HG03280 (cell line): ENCODE measurements around the gene S100Z.
"Not testable (repeated sequence)": the region's sequence is repeated elsewhere in the genome, so short reads cannot be mapped to it uniquely, and the experiment has no call there.

Experiments used
- ATAC-seq: cut with Tn5 transposase; IDR thresholded peaks from one replicate; pipeline ENCODE4 v1.9.1; 2021; ENCODE audit warnings: mild to moderate bottlenecking, moderate library complexity; ENCODE audit not compliant: unreplicated experiment

The S100Z gene

DNA sequence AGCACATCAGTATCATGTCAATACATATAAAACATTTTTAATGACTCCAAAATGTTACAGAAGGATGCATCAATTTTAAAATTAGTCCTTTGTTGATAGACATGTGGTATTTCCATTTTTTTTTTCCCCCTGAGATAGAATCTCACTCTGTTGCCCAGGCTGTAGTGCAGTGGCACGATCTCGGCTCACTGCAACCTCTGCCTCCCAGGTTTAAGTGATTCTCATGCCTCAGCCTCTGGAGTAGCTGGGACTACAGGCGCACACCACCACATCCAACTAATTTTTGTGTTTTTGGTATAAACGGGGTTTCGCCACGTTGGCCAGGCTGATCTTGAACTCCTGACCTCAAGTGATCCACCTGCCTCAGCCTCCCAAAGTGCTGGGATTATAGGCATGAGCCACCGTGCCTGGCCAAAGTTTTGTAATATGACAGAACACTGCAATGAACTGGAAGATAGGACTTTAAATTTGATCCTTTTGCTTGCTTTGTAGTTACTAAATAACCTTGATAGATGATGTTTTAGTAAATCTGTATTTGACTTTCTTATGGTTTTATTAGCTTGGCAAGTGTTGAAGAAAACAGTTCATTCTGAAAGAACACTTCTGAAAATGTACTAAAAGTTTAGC lies 27.6 kb upstream of the S100Z start:
- ATAC-seq, result not testable (repeated sequence)

DNA sequence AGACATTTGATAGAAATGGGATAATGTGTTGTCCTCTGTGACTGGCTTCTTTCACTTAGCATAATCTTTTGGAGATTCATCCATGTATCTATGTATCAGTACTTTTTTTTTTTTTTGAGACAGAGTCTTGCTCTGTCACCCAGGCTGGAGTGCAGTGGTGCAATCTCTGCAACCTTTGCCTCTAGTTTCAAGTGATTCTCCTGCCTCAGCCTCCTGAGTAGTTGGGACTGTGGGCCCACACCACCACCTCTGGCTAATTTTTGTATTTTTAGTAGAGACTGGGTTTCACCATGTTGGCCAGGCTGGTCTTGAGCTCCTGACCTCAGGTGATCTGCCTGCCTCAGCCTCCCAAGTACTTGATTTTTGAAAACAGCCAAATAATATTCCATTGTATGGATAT lies 23.4 kb upstream of the S100Z start:
- not testable (repeated sequence) for ATAC-seq

DNA sequence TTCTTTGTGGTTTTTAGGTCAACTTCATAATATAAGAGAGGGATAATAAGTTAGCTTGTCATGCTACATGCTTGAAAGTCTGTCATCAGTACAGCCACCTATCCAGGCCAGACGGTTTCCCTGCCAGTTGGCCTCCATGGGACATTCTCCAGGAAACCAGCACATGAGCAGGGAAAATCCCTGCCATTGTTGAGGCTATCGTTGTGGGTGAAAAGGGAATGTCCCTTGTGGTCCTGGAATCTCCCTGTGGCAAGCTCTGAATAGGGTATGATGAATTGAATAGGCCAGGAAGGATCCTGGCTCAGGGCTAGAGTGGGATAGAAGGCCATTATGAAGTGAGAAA lies 18.7 kb upstream of the S100Z start:
- no peak for ATAC-seq

DNA sequence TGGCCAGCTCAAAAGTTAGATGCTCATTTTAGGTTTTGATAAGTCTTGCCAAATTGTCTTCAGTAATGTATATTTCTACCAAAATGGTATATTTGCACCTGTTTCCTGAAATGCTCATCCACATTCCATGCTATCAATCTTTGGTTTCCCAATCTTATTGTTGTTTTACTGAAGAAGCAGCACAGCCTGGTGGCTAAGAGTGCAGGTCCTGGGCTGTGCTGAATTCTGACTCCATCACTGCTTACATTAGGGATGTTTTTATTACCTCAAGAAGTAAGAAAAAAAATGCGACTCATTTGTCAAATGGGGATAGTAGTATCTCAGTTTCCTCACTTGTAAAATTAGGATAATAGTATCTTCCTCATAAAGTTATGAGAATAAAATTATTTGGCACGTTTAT lies 13.6 kb upstream of the S100Z start:
- no peak for ATAC-seq

DNA sequence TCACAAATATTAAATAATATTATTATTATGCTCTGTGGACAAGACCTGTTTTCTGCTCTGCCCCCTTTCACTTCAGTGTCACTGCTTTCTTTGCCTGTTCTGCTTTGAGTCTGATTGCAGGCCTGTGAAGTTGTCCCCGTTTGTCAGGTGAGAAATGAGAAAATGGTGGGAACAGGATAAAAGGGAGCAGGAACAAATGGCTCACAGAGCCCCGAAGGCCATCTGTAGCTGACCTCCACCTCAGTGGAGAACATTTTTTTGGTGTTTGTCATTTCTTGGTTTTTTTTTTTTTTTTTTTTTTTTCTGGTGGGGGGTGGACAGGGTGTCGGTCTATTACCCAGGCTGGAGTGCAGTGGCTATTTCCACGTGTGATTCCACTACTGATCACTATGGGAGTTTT lies 13.2 kb upstream of the S100Z start:
- no peak for ATAC-seq

DNA sequence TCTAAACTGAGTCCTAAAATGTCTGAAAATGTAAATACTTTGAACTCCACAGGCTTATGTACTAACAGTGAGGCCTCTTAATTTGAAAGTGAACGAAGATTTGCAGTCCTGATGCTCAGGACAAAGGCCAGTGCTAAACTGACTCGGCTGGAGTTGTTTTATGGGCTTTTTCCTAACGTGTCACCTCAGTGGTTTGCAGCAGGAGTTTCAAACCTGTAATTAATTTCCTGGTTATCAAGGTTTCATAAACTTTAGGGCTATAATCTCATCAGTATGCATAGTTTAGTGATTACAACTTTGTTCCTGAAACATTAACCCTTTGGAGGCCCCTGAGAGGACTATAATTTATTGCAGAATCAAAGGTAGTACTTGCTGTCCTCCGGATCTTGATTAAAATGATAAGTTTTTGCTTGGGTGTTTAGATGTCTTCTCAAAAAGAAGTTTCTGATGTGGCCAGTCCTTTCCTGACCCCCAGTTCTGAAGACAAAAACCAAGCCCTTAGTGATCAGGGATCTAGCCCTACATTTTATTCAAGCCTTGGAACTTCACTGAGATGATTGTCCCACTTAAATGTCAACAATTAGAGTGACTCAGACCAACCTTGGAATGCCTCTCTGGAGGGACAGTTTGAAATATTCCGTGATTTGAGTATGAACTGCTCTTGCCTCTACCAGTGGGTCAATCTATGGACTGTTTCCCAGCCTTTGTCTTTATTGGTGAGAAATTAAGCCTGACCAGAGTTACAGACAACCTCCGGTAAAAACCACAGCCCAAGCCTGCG lies 11.1 kb upstream of the S100Z start:
- ATAC-seq, result no peak

DNA sequence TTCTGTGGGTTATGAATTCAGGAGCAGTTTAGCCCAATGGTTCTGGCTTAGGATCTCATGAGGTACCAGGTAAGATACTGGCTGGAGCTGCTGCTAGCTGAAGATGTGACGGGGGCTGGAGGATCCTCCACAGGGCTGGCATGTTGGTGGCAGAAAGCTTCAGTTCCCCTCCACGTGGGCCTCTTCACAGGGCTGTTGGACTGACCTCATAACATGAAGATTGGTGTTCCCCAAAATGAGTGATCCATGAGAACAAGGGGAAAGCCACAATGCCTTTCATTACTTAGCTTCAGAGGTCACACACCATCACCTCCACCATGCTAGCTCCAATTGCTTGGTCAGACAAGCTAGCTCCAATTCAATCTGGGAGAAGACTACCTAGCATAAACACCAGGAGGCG lies 8.5 kb upstream of the S100Z start:
- no peak for ATAC-seq

DNA sequence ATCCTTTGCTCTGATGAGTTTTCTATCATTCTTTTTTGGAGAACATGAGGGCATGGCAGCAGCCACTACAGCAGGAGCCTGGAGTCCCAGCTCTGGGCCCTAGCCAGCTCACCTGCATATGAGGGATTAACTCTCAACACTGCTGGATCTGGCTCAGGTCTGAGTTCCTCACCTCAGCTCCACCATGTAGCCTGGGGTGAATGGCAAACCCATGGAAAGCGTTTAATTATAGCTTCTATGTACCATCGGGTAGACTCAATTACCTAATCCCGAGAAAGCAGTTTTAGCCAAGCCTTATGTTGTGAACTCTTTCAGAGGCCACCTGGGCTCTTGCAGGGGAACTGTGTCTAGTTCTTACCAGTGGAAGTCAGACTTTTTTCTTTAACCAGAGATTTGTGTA lies 3.9 kb upstream of the S100Z start:
- ATAC-seq, result no peak

DNA sequence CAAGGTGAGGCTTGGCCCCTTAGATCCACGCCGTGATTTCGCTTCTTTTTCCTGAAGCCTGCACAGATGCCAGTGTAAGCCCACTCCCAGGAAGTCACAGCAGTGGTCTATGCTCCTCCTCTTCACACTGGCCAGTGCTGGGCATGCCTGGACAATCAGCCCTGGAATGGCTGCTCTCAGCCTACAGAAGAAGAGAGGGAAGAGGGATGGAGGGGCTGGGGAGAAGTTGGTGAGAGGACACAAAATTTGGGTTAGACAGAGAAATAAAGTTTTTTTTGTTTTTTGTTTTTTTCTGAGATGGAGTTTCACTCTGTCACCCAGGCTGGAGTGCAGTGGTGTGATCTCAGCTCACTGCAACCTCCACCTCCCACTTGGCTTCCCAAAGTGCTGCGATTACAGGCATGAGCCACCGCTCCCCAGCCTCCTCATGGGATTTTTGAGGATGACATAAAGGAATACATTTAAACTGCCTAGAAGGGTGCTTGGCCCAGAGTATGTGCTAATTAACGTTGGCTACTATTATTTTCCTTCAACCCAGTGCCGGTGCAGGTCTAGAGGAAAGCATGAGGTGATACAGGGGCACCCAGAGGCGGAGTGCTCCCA lies 830 bp downstream of the S100Z start:
- no peak for ATAC-seq

DNA sequence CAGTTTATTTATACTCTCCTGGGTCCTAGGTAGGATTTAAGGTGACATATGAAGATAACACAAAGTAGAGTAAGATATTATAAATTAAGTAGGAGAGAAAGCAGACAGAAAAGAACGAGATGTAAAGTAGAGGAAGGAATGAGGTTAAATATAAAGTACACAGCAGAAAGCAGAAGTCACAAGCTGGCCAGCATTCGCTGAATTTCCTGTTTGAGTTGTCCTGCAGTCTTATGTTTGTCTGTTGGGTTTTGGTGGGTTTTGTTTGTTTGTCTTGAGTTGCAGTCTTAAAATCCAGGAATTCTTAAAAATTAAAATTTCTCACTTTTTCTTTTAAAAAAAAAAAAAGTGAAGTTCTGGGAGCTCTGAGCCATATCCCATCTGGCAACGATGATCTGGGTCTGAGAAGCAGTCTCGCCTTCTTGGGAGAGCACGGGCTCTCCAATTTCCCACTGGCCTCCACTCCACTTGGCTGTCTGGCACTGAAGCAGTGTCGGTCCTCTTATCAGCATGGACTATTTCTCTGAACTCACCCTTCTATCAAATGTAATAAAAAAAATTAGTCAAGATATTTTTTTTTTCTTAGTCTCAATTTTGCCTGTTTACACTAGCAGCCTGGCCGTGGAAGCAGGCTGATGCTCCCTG lies 2.0 kb downstream of the S100Z start:
- ATAC-seq, result no peak

DNA sequence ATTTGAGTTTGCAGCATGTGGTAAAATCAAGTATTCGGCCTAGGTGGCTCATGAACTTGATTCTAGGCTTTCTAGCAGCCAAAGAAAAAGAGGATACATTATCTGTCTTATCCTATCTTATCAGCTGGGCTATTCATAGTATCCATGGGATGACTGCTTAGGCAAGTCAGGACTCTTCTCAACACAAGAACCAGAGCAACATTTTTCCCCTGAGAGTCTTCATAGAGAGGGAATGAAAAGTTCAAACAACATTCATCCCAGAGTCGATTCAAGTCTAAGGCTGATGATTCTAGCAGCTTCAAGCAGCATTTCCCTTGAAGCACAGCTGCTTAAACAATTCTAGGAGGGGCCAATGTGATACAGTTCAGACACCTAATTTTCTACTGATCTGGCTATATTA lies 3.0 kb downstream of the S100Z start:
- ATAC-seq, result no peak

DNA sequence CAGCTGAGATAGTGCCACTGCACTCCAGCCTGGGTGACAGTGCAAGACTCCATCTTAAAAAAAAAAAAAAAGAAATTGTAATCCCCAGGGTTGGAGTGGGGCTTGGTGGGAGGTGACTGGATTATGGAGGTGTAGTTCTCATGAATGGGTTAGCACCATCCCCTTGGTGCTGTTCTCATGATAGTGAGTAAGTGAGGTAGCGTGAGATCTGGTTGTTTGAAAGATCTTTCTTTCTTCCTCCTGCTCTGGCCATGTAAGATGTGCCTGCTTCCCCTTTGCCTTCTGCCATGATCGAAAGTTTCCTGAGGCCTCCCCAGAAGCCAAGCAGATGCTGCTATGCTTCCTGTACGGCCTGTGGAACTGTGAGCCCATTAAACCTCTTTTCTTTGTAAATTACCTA lies 3.9 kb downstream of the S100Z start:
- not testable (repeated sequence) for ATAC-seq

DNA sequence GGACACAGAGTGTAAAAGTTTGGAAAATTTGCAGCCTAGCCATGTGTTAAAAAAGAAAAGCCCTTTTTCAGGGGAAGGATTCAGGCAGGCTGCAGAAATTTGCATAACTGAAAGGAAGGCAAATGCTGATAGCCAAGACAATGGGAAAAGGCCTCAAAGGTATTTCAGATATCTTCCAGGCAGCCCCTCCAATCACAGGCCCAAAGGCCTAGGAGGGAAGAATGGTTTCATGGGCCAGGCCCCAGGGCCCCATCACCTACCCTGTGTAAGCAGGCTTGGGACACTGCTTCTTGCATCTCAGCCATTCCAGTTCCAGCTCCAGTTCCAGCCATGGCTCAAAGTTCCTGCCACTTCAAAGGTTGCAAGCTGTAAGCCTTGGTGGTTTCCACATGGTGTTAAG lies 4.8 kb downstream of the S100Z start:
- ATAC-seq, result no peak

DNA sequence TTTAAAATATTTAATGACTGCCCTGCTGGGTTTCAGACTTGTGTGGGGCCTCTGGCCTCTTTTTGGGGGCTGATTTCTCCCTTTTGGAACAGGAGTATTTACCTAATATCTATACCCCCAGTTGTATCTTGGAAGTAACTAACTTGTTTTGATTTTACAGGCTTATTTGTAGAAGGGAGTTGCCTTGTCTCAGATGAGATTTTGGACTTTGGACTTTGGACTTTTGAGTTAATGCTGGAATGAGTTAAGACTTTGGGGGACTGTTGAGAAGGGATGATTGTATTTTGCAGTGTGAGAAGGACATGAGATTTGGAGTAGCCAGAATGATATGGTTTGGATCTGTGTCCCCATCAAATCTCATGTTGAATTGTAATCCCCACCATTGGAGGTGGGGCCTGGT lies 5.7 kb downstream of the S100Z start:
- ATAC-seq, result not testable (repeated sequence)

DNA sequence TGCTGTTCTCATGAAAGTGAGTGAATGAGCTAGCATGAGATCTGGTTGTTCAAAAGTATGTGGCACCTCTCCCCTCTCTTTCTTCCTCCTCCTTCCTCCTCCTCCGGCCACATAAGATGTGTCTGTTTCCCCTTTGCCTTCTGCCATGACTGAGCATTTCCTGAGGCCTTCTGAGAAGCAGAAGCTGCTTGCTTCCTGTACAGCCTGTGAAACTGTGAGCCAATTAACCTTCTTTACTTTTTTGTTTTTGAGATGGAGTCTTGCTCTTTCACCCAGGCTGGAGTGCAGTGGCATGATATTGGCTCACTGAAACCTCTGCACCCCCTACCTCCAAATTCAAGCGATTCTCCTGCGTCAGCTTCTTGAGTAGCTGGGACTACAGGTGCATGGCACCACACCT lies 6.1 kb downstream of the S100Z start:
- ATAC-seq, result no peak

DNA sequence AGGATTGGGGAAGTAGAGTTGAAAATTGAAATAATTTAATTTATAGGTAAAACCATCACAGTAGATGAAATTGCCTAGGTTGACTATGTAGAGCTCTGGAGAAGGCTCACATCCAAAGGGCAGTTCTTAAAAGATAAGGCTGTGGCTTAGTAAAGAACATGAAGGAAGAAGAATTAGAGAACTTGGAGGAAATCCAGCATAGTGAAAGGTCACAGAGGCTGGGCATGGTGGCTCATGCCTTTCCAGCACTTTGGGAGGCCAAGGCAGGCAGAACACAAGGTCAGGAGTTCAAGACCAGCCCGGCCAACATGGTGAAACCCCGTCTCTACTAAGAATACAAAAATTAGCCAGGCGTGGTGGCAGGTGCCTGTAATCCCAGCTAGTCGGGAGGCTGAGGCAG lies 7.0 kb downstream of the S100Z start:
- ATAC-seq, result not testable (repeated sequence)

DNA sequence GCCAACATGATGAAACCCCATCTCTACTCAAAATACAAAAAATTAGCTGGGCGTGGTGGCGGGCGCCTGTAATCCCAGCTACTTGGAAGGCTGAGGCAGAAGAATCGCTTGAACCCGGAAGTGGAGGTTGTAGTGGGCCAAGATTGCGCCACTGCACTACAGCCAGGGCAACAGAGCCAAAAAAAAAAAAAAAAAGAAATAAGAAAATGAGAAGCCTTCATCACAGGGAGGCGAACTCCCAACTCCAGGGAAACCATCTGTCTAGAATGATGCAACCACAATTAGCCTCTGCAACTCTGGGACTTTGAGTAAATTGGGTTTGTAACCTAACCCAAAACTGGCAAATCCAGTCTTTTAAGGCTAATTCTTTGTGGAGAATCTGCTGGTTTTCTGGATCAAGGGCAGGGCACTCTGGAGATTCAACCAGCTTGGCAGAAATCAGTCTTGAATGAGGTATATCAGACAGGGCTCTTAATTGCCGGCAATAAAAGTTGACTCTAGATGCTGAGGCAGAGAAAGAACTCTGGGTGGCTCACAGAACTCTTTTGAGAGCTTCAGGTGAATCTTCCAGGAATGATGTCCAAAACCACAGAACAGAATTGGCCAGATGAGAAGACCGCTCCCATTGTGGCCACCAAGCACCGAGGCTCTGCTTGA lies 9.9 kb downstream of the S100Z start:
- no peak for ATAC-seq

DNA sequence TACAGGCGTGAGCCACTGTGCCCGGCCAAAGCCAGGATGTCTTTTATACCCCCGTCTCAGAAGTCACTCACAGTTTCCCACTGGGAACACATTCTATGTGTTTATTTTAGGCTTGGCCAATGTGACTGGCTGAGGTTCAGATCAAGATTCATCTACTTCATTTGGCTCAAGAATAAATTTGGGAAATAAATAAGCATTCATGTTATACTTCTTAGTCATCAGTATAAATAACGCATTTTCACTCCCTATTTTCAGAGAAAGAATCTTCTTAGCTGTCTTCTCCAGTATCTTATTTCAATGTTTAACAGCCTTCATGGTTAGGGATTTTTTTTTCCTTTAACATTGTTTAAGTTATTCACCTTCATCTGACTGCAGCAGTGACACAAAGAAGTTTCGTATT lies 11.8 kb downstream of the S100Z start:
- no peak for ATAC-seq

DNA sequence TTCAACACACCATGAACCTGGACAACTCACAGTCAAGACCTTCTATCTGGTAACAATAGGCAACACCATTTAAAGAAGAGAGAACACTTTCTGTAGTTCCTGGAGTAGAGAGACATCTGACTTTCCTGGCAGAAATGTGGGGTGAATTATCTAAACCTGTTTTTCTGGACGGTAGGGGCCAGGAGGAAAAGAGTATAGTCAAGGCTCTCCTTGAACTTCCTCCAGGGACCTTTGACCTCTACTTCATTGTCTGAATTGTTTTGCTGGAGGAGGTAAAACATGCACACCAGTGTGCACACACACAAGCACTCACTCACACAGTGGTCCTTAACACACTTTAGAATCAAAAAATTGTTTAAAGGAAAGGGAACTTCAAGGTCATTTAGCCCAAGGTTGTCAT lies 13.2 kb downstream of the S100Z start:
- ATAC-seq, result no peak

DNA sequence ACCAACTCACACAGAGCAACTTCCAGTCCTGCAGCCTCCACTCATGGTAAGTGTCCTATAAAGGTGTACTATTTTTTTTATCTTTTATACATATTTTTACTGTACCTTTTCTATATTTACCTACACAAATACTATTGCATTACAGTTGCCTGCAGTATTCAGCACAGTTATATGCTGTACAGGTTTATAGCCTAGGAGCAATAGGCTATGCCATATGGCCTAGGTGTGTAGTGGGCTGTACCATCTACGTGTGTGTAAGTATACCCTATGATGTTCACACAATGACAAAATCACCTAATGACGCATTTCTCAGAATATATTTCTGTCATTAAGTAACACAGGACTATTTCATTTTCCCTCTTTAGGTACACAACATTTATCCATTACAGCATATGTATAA lies 16.7 kb downstream of the S100Z start:
- no peak for ATAC-seq

DNA sequence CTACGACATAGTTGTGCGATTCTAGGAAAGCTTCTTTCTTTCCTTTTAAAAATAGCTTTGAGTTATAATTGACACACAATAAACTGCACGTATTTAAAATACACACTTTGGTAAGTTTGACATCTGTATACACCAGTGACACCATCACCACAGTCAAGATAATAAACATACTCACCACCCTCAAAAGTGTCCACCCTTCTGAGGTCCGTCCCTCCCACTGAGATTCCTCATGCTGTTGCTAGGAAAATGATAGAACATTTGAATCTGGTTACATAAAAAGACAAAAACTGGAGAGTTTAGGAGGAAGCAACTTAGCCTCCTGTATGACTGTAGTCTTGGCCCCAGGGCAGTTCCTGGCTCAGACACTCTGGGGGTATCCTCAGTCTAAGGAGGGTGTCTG lies 17.2 kb downstream of the S100Z start:
- ATAC-seq, result no peak
